PFSK-1 (cell line): ENCODE measurements around the gene VWC2.

ENCODE experiments used
- FOXP2 ChIP-seq: optimal IDR thresholded peaks from 2 replicates; pipeline ENCODE3; 2011; ENCODE audit warnings: borderline replicate concordance, control low read depth, inconsistent platforms; ENCODE audit not compliant: insufficient read depth; ENCODE audit errors: extremely low read length, extremely low read depth
- POLR2AphosphoS5 ChIP-seq: IDR thresholded peaks from 2 replicates; pipeline ENCODE4 v1.6.1; 2012; ENCODE audit warnings: low read depth, mild to moderate bottlenecking, control low read depth, low read length, moderate library complexity
- SIN3A ChIP-seq: IDR thresholded peaks from 2 replicates; pipeline ENCODE4 v1.6.1; 2012; ENCODE audit warnings: mild to moderate bottlenecking, low read length, moderate library complexity, borderline replicate concordance; ENCODE audit not compliant: insufficient read depth
- TAF1 ChIP-seq: IDR thresholded peaks from 2 replicates; pipeline ENCODE4 v1.6.1; 2012; ENCODE audit warnings: low read length, control low read depth, borderline replicate concordance; ENCODE audit not compliant: insufficient read depth
- TF ChIP-seq, protein P1 (sequence below), 2 experiments: IDR thresholded peaks; 2 replicates each; pipeline versions ENCODE4 v1.6.1 to v1.8.0; 2011 to 2012; ENCODE audit warnings: low read depth in 2 of 2, low read length in 2 of 2, control low read depth in 1 of 2, inconsistent platforms in 1 of 2, mild to moderate bottlenecking in 1 of 2, moderate library complexity in 1 of 2; ENCODE audit not compliant: insufficient read depth in 1 of 2

Gene VWC2

DNA sequence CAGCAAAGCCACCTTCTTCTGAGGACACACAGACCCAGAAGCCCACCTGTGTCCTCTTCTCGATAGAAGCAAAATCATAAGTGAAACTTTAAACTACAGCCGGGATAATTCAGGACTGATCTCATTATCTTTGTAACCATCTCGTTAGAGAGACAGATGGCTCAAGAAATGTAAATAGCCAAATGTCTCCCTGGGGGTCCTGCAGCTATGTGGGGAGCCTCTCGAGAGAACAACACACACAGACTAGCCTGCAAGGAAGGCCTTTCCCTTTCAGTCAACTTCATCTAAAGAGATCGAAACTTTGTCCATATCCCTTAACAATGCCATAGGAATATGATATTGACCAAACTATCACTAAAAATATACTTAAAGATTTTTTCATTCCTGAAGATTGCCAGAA lies 93.5 kb downstream of the VWC2 start:
- TF ChIP-seq FOXP2 (no peak), SIN3A (no peak), POLR2AphosphoS5 (no peak), TAF1 (no peak)
- TF ChIP-seq, protein P1, sequence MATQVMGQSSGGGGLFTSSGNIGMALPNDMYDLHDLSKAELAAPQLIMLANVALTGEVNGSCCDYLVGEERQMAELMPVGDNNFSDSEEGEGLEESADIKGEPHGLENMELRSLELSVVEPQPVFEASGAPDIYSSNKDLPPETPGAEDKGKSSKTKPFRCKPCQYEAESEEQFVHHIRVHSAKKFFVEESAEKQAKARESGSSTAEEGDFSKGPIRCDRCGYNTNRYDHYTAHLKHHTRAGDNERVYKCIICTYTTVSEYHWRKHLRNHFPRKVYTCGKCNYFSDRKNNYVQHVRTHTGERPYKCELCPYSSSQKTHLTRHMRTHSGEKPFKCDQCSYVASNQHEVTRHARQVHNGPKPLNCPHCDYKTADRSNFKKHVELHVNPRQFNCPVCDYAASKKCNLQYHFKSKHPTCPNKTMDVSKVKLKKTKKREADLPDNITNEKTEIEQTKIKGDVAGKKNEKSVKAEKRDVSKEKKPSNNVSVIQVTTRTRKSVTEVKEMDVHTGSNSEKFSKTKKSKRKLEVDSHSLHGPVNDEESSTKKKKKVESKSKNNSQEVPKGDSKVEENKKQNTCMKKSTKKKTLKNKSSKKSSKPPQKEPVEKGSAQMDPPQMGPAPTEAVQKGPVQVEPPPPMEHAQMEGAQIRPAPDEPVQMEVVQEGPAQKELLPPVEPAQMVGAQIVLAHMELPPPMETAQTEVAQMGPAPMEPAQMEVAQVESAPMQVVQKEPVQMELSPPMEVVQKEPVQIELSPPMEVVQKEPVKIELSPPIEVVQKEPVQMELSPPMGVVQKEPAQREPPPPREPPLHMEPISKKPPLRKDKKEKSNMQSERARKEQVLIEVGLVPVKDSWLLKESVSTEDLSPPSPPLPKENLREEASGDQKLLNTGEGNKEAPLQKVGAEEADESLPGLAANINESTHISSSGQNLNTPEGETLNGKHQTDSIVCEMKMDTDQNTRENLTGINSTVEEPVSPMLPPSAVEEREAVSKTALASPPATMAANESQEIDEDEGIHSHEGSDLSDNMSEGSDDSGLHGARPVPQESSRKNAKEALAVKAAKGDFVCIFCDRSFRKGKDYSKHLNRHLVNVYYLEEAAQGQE (IDR thresholded peaks at IDR 0.05; ENCODE audit: insufficient read depth in 1 of 2, low read depth in 2 of 2, low read length in 2 of 2): no peak

DNA sequence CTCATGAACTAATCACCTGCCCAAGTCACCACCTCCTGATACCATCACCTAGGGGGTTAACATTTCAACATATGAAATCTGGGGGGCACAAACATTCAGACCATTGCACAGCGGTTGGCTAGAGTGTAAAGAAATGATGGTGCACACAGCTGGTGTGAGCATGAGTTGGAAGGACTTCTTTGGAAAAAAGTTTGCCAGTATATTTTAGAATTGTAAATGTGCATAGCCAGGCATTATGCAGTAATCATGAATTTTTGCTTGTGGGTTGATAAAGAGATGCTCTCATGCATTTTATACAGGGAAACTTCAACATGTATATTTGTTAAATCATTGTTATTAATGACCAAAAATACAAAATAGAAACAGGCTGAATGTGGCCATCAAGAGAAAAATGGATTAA lies 100.0 kb downstream of the VWC2 start:
- TF ChIP-seq TAF1 (no peak), SIN3A (no peak), POLR2AphosphoS5 (no peak), FOXP2 (no peak)
- TF ChIP-seq, protein P1 (IDR thresholded peaks at IDR 0.05; ENCODE audit: insufficient read depth in 1 of 2, low read depth in 2 of 2, low read length in 2 of 2): no peak

DNA sequence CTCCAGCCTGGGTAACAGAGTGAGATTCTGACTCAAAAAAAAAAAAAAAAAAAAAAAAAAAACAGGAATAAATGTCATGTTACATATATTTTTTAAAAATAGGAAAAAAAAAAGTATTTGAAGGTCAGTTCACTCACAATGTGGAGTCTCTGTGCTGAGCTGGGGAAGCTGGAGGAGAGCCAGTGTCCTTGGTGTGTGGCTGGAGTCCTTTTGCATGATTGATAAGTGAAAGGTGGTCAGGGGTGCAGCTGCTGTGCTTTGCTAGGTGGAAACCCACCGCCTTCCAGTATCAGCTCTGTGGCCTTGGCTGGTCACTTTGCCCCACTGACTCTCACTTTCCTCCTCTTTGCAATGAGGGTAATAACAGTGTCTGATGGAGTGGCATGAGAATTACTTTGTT lies 101.9 kb downstream of the VWC2 start:
- no peak for TF ChIP-seq POLR2AphosphoS5
- TF ChIP-seq FOXP2: no peak
- TF ChIP-seq, protein P1 (IDR thresholded peaks at IDR 0.05; ENCODE audit: insufficient read depth in 1 of 2, low read depth in 2 of 2, low read length in 2 of 2): no peak
- TF ChIP-seq TAF1: no peak
- no peak for TF ChIP-seq SIN3A

GRCh38 chr7:49876202-49876601 lies 102.8 kb downstream of the VWC2 start:
- TF ChIP-seq SIN3A: no peak
- no peak for TF ChIP-seq FOXP2
- TF ChIP-seq, protein P1 (IDR thresholded peaks at IDR 0.05; ENCODE audit: insufficient read depth in 1 of 2, low read depth in 2 of 2, low read length in 2 of 2): no peak
- no peak for TF ChIP-seq TAF1
- TF ChIP-seq POLR2AphosphoS5: no peak

GRCh38 chr7:49878089-49878488 lies 104.7 kb downstream of the VWC2 start:
- TF ChIP-seq, protein P1 (IDR thresholded peaks at IDR 0.05; ENCODE audit: insufficient read depth in 1 of 2, low read depth in 2 of 2, low read length in 2 of 2): no peak
- TF ChIP-seq FOXP2 (no peak), POLR2AphosphoS5 (no peak)
